GM12878 (cell line): Measurements from ENCODE around the gene HCN1.

Source experiments
- CEBPZ ChIP-seq: fragments of 150-350 bp; IDR thresholded peaks from 2 replicates; pipeline ENCODE4 v1.6.1; 2016; ENCODE audit warnings: low read depth, low read length
- CTCF ChIP-seq, 3 experiments: IDR thresholded peaks in 2 of 3; conservative IDR thresholded peaks in 1 of 3; 2 replicates each; pipeline ENCODE4 v1.5.1; 2011; ENCODE audit warnings: low read depth in 3 of 3, low read length in 3 of 3, mild to moderate bottlenecking in 3 of 3, control low read depth in 2 of 3, moderate library complexity in 2 of 3, inconsistent platforms in 1 of 3, mixed read lengths in 1 of 3; ENCODE audit not compliant: control insufficient read depth in 2 of 3, insufficient read depth in 1 of 3; ENCODE audit errors: extremely low read depth in 1 of 3
- MAX ChIP-seq: IDR thresholded peaks from 2 replicates; pipeline ENCODE4 v1.6.1; 2012; ENCODE audit warnings: low read depth, low read length, improper control_type of control experiment
- PAX5 ChIP-seq: IDR thresholded peaks from 2 replicates; pipeline ENCODE4 v1.6.1; 2011; ENCODE audit warnings: low read depth, low read length, borderline replicate concordance
- POLR2A ChIP-seq: IDR thresholded peaks from 2 replicates; pipeline ENCODE4 v1.6.1; 2011; ENCODE audit warnings: low read depth, mild to moderate bottlenecking, low read length
- SPI1 ChIP-seq: IDR thresholded peaks from 2 replicates; pipeline ENCODE4 v1.6.1; 2011; ENCODE audit warnings: low read depth, mild to moderate bottlenecking, low read length, moderate library complexity, borderline replicate concordance; ENCODE audit not compliant: insufficient read depth
- TCF12 ChIP-seq: IDR thresholded peaks from 2 replicates; pipeline ENCODE4 v1.6.1; 2011; ENCODE audit warnings: low read depth, mild to moderate bottlenecking, low read length
- TCF7 ChIP-seq: IDR thresholded peaks from 2 replicates; pipeline ENCODE4 v1.6.1; 2014; ENCODE audit warnings: antibody characterized with exemption, borderline replicate concordance
- TF ChIP-seq, protein P1 (sequence below): IDR thresholded peaks from 2 replicates; pipeline ENCODE4 v1.6.1; 2012; ENCODE audit warnings: low read depth, low read length, improper control_type of control experiment
- TF ChIP-seq, protein P2 (sequence below): fragments of 450-650 bp; IDR thresholded peaks from 2 replicates; pipeline ENCODE4 v1.6.1; 2018; ENCODE audit warnings: mild to moderate bottlenecking, low read depth, moderate library complexity; ENCODE audit not compliant: partially characterized antibody

- TF ChIP-seq CEBPZ = no peak
- TF ChIP-seq MAX = no peak
- TF ChIP-seq, protein P1, sequence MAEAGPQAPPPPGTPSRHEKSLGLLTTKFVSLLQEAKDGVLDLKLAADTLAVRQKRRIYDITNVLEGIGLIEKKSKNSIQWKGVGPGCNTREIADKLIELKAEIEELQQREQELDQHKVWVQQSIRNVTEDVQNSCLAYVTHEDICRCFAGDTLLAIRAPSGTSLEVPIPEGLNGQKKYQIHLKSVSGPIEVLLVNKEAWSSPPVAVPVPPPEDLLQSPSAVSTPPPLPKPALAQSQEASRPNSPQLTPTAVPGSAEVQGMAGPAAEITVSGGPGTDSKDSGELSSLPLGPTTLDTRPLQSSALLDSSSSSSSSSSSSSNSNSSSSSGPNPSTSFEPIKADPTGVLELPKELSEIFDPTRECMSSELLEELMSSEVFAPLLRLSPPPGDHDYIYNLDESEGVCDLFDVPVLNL = no peak
- no peak for TF ChIP-seq TCF12
- no peak for TF ChIP-seq CTCF (IDR thresholded peaks at IDR 0.05 in 2 of 3, conservative IDR thresholded peaks at IDR 0.05 in 1 of 3; ENCODE audit: control insufficient read depth in 2 of 3, extremely low read depth in 1 of 3, insufficient read depth in 1 of 3, low read depth in 3 of 3, low read length in 3 of 3)
- TF ChIP-seq SPI1 = no peak
- TF ChIP-seq TCF7 = no peak
- no peak for TF ChIP-seq PAX5
- TF ChIP-seq POLR2A = no peak
- TF ChIP-seq, protein P2, sequence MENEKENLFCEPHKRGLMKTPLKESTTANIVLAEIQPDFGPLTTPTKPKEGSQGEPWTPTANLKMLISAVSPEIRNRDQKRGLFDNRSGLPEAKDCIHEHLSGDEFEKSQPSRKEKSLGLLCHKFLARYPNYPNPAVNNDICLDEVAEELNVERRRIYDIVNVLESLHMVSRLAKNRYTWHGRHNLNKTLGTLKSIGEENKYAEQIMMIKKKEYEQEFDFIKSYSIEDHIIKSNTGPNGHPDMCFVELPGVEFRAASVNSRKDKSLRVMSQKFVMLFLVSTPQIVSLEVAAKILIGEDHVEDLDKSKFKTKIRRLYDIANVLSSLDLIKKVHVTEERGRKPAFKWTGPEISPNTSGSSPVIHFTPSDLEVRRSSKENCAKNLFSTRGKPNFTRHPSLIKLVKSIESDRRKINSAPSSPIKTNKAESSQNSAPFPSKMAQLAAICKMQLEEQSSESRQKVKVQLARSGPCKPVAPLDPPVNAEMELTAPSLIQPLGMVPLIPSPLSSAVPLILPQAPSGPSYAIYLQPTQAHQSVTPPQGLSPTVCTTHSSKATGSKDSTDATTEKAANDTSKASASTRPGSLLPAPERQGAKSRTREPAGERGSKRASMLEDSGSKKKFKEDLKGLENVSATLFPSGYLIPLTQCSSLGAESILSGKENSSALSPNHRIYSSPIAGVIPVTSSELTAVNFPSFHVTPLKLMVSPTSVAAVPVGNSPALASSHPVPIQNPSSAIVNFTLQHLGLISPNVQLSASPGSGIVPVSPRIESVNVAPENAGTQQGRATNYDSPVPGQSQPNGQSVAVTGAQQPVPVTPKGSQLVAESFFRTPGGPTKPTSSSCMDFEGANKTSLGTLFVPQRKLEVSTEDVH = no peak
Measured at GRCh38 chr5:45568813-45569212, 127.4 kb downstream of the HCN1 start.
